B cell (primary cell): ENCODE measurements around the gene EFCAB12. TPM values are rescaled to one million over a fixed set of nuclear protein-coding genes. Genes with fewer than 3 reads are reported as not detected.

Experiments
- ATAC-seq: fragments of 200-7000 bp; cut with Tn5 transposase; one replicate; pipeline ENCODE4 v1.10.0; 2021; ENCODE audit warnings: low read depth, mild to moderate bottlenecking, moderate number of reproducible peaks, moderate library complexity
- CTCF ChIA-PET: fragments of 350-600 bp; sonication (Branson Sonifier 250); formaldehyde crosslinking; loops from one replicate; lab custom pipeline; 2021; ENCODE audit warnings: antibody characterized with exemption, inconsistent platforms; lab: Charles Lee
- POLR2A ChIA-PET: fragments of 350-600 bp; sonication (Branson Sonifier 250); formaldehyde crosslinking; loops from one replicate; lab custom pipeline; 2021; ENCODE audit warnings: antibody characterized with exemption; lab: Charles Lee
- DNase-seq: peaks from one replicate; pipeline ENCODE4 v3.0.0; 2013
- H2AFZ ChIP-seq: 2 replicates; pipeline ENCODE4 v1.6.1; 2012; ENCODE audit warnings: mild to moderate bottlenecking, low read depth, low read length; ENCODE audit not compliant: insufficient read depth, poor library complexity, severe bottlenecking
- H3K27ac ChIP-seq, 2 donors: 1 replicate in 1 of 2; 2 replicates in 1 of 2; pipeline ENCODE4 v1.5.1; 2012 to 2013; ENCODE audit warnings: low read length in 2 of 2, mild to moderate bottlenecking in 2 of 2, moderate library complexity in 1 of 2
- H3K27me3 ChIP-seq, 4 experiments: fragments of 200-600 bp in 1 of 4; sonication (generic) in 1 of 4; replicated peaks in 1 of 4; 1 replicate in 2 of 4; 2 replicates in 2 of 4; pipeline versions ENCODE4 v1.6.1 to v1.7.0; 2013 to 2016; ENCODE audit warnings: low read length in 3 of 4, mild to moderate bottlenecking in 2 of 4, mixed read lengths in 1 of 4, moderate library complexity in 1 of 4; ENCODE audit not compliant: insufficient read depth in 4 of 4, control insufficient read depth in 3 of 4; ENCODE audit errors: control extremely low read depth in 1 of 4
- H3K36me3 ChIP-seq, 2 experiments: replicated peaks in 1 of 2; 1 replicate in 1 of 2; 2 replicates in 1 of 2; pipeline versions ENCODE4 v1.6.1 to v1.7.1; 2013; ENCODE audit warnings: low read length in 1 of 2; ENCODE audit not compliant: insufficient read depth in 2 of 2, control insufficient read depth in 1 of 2; ENCODE audit errors: control extremely low read depth in 1 of 2, extremely low read depth in 1 of 2
- H3K4me1 ChIP-seq, 2 donors: fragments of 200-600 bp in 1 of 2; sonication (generic) in 1 of 2; 1 replicate in 1 of 2; 2 replicates in 1 of 2; pipeline versions ENCODE4 v1.5.1 to v1.6.1; 2013 to 2017; ENCODE audit warnings: low read length in 2 of 2; ENCODE audit not compliant: control insufficient read depth in 2 of 2, insufficient read depth in 2 of 2
- H3K4me2 ChIP-seq: replicated peaks from 2 replicates; pipeline ENCODE3; 2012; ENCODE audit warnings: mild to moderate bottlenecking, low read depth, low read length; ENCODE audit not compliant: poor library complexity, severe bottlenecking
- H3K4me3 ChIP-seq, 5 experiments: fragments of 200-600 bp in 1 of 5; sonication (generic) in 1 of 5; 1 replicate in 3 of 5; 2 replicates in 2 of 5; pipeline versions ENCODE4 v1.5.1 to v1.7.0; 2011 to 2016; ENCODE audit warnings: low read length in 4 of 5, mild to moderate bottlenecking in 4 of 5, low read depth in 2 of 5, control low read depth in 1 of 5, moderate library complexity in 1 of 5; ENCODE audit not compliant: insufficient read depth in 1 of 5; ENCODE audit errors: control extremely low read depth in 1 of 5, extremely low read depth in 1 of 5
- H3K79me2 ChIP-seq: fragments of 200-600 bp; sonication (generic); one replicate; pipeline ENCODE4 v1.6.0; 2016; ENCODE audit warnings: low read length; ENCODE audit not compliant: control insufficient read depth, insufficient read depth
- H3K9ac ChIP-seq: fragments of 200-600 bp; sonication (generic); 2 replicates; pipeline ENCODE4 v1.6.1; 2017; ENCODE audit warnings: mild to moderate bottlenecking, low read length, moderate library complexity
- H3K9me3 ChIP-seq, 3 donors: one replicate each; pipeline versions ENCODE4 v1.6.1 to v1.7.1; 2013; ENCODE audit warnings: low read length in 2 of 3; ENCODE audit not compliant: control insufficient read depth in 2 of 3, insufficient read depth in 1 of 3; ENCODE audit errors: control extremely low read depth in 1 of 3
- H4K20me1 ChIP-seq: 2 replicates; pipeline ENCODE4 v1.6.0; 2012; ENCODE audit warnings: mild to moderate bottlenecking, low read length; ENCODE audit not compliant: insufficient read depth, control insufficient read depth, poor library complexity, severe bottlenecking
- H3K27ac Mint-ChIP-seq: one replicate; pipeline ENCODE4 v1.8.0; 2021; ENCODE audit warnings: mixed read lengths
- H3K27me3 Mint-ChIP-seq: one replicate; pipeline ENCODE4 v1.8.0; 2021; ENCODE audit warnings: mixed read lengths
- H3K4me1 Mint-ChIP-seq: one replicate; pipeline ENCODE4 v1.8.0; 2021; ENCODE audit warnings: mixed read lengths
- H3K4me3 Mint-ChIP-seq: one replicate; pipeline ENCODE4 v1.8.0; 2021; ENCODE audit warnings: mixed read lengths
- H3K9me3 Mint-ChIP-seq: one replicate; pipeline ENCODE4 v1.8.0; 2022; ENCODE audit warnings: mixed read lengths; ENCODE audit not compliant: insufficient read depth
- EZH2 ChIP-seq: IDR thresholded peaks from 2 replicates; pipeline ENCODE4 v1.6.1; 2012; ENCODE audit warnings: borderline replicate concordance, low read depth, mild to moderate bottlenecking, moderate library complexity, low read length; ENCODE audit not compliant: insufficient read depth, poor library complexity, severe bottlenecking
- WGBS: methylation state at CpG from one replicate; pipeline ENCODE4 v1.1.5; 2013; ENCODE audit warnings: missing lambda C conversion rate; ENCODE audit not compliant: insufficient coverage; 5-methylcytosine and 5-hydroxymethylcytosine counted together
- intact Hi-C: fragments of 100-400 bp; cut with micrococcal nuclease; formaldehyde crosslinking; loops from one replicate; pipeline ENCODE4 v1.10.0; 2022
- polyA plus RNA-seq: library from polyadenylated mRNA; depleted of rRNA; stranded (reverse); fragments of >200 nt; gene quantifications from 2 replicates; pipeline ENCODE4 v1.2.3, GENCODE V29; 2012
- total RNA-seq, 2 donors: library from RNA; stranded (reverse); fragments of 120-200 nt in 1 of 2; gene quantifications; 1 replicate in 1 of 2; 2 replicates in 1 of 2; pipeline versions ENCODE4 v1.2.3 to v1.2.4, GENCODE V29; 2013 to 2022
- TF ChIP-seq, protein P1 (sequence below): fragments of 200-600 bp; IDR thresholded peaks from one replicate; pipeline ENCODE4 v1.8.0; 2022; ENCODE audit warnings: antibody characterized with exemption, mild to moderate bottlenecking

The EFCAB12 gene
- total and polyA plus RNA-seq, 2 donors (not counting 1 experiment from before 2014, with no cell fraction given), result 3.5 to 6.5 TPM

DNA sequence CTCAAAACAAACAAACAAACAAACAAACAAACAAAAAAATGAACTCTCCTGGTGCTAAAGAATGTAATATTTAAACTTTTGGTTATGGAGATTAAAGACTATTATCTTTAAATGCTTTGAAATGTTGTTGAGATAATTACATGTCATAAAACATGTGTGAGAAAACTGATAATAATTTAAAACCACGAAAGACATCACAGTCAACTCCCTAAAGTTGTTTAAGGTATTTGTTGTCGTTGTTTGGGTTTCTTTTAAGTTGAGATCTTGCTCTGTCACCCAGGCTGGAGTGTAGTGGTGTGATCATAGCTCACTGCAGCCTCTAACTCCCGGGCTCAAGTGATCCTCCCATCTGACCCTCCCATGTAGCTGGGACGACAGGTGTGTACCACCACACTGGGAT lies 12.0 kb downstream of the EFCAB12 start:
- Histone ChIP-seq H3K27me3 (no peaks in the 10 kb centered on the region), H3K4me2 (no peak overlapping the region), H2AFZ (no peak overlapping the region), H3K36me3 (no peaks in the 10 kb centered on the region), H3K27ac (no peak overlapping the region), H3K9me3 (no peaks in the 10 kb centered on the region), H3K9ac (no peak overlapping the region), H3K4me1 (no peaks in the 10 kb centered on the region), H3K79me2 (no peaks in the 10 kb centered on the region), H3K4me3 (no peak overlapping the region), H4K20me1 (no peaks in the 10 kb centered on the region)
- no peaks in the 10 kb centered on the region for H3K27me3 Mint-ChIP-seq
- CTCF ChIA-PET, result interaction anchor here (1.9 kb wide), 1 partner anchor 33 kb away, joined by 6 read pairs; no protein-coding TSS in a partner anchor
- H3K9me3 Mint-ChIP-seq, result peaks cover 4% of the 10 kb centered on the region
- 100% methylated on average over 1 of the region's 4 CpGs for WGBS
- POLR2A ChIA-PET, result no interaction called here
- intact Hi-C loops, result no loop called here
- H3K4me3 Mint-ChIP-seq, result no peak overlapping the region
- TF ChIP-seq, protein P1, sequence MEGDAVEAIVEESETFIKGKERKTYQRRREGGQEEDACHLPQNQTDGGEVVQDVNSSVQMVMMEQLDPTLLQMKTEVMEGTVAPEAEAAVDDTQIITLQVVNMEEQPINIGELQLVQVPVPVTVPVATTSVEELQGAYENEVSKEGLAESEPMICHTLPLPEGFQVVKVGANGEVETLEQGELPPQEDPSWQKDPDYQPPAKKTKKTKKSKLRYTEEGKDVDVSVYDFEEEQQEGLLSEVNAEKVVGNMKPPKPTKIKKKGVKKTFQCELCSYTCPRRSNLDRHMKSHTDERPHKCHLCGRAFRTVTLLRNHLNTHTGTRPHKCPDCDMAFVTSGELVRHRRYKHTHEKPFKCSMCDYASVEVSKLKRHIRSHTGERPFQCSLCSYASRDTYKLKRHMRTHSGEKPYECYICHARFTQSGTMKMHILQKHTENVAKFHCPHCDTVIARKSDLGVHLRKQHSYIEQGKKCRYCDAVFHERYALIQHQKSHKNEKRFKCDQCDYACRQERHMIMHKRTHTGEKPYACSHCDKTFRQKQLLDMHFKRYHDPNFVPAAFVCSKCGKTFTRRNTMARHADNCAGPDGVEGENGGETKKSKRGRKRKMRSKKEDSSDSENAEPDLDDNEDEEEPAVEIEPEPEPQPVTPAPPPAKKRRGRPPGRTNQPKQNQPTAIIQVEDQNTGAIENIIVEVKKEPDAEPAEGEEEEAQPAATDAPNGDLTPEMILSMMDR, result no peak
- no peak for TF ChIP-seq EZH2
- ATAC-seq, result no peak
- H3K27ac Mint-ChIP-seq, result no peak overlapping the region
- H3K4me1 Mint-ChIP-seq, result peaks cover 7% of the 10 kb centered on the region
- DNase-seq, result no peak

DNA sequence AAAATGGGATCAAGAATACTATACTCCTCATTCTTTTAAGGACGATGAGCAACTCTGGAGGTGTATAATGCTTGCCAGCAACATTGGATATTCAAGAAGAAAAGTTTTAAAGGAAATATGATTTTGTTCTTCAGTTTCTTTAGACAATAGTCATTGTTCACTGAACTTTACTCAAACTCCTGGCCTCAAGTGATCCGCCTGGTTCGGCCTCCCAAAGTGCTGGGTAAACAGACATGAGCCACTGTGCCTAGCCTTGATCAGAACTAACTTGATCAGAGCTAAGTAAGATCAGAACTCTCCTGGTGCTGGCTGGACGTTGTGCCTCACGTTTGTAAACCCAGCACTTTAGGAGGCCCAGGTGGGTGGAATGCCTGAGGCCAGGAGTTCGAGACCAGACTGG lies 12.6 kb downstream of the EFCAB12 start:
- Histone ChIP-seq H3K4me1 (no peaks in the 10 kb centered on the region), H4K20me1 (no peaks in the 10 kb centered on the region), H3K36me3 (no peaks in the 10 kb centered on the region), H3K79me2 (no peaks in the 10 kb centered on the region), H2AFZ (no peak overlapping the region), H3K9ac (no peak overlapping the region), H3K27me3 (no peaks in the 10 kb centered on the region), H3K4me3 (no peak overlapping the region), H3K9me3 (peaks cover 0 to 4% (median 0%) of the 10 kb centered on the region in 3 donors), H3K27ac (no peak overlapping the region), H3K4me2 (no peak overlapping the region)
- Mint-ChIP-seq H3K27ac (no peak overlapping the region), H3K4me3 (no peak overlapping the region), H3K4me1 (peaks cover 7% of the 10 kb centered on the region), H3K9me3 (peaks cover under 1% of the 10 kb centered on the region), H3K27me3 (no peaks in the 10 kb centered on the region)
- DNase-seq (no peak), ATAC-seq (no peak)
- ChIA-PET CTCF (no interaction called here), POLR2A (no interaction called here)
- intact Hi-C loops, result no loop called here
- TF ChIP-seq, protein P1, result no peak
- no peak for TF ChIP-seq EZH2
- WGBS, result 90% methylated on average over 5 of the region's 6 CpGs
